HepG2 (cell line): ENCODE results near the gene LIG4. TPM values are rescaled to one million over a fixed set of nuclear protein-coding genes. Genes with fewer than 3 reads are reported as not detected.
A peak's percentile ranks its signal among the peaks of the same experiment; 100 is the strongest.

ENCODE experiments used
- ASH2L ChIP-seq: fragments of 300-600, 200-600 bp; sonication (generic); IDR thresholded peaks from 2 replicates; pipeline ENCODE4 v1.7.0; 2017; ENCODE audit warnings: low read depth, mild to moderate bottlenecking, moderate library complexity, mixed read lengths, low read length; ENCODE audit not compliant: insufficient read length
- CHCHD3 ChIP-seq: sonication (generic); formaldehyde crosslinking; IDR thresholded peaks from 2 replicates; pipeline ENCODE4 v1.8.0; 2022; ENCODE audit warnings: mild to moderate bottlenecking, missing genetic modification reagents, moderate library complexity
- FIP1L1 ChIP-seq: fragments of 200-400 bp; formaldehyde crosslinking; IDR thresholded peaks from 2 replicates; pipeline ENCODE4 v1.6.1; 2018; ENCODE audit warnings: low read depth, mild to moderate bottlenecking, low read length, moderate library complexity, borderline replicate concordance; ENCODE audit not compliant: insufficient read depth
- HNRNPLL ChIP-seq: fragments of 200-400 bp; formaldehyde crosslinking; IDR thresholded peaks from 2 replicates; pipeline ENCODE4 v1.6.1; 2017; ENCODE audit warnings: mild to moderate bottlenecking, low read depth, low read length; ENCODE audit not compliant: poor library complexity, severe bottlenecking
- HOMEZ ChIP-seq: IDR thresholded peaks from 2 replicates; pipeline ENCODE4 v1.6.1; 2016; ENCODE audit warnings: low read depth
- HOXA5 ChIP-seq: sonication (generic); formaldehyde crosslinking; IDR thresholded peaks from 2 replicates; pipeline ENCODE4 v1.4.0; 2020; ENCODE audit warnings: missing genetic modification reagents
- KMT2B ChIP-seq: IDR thresholded peaks from 2 replicates; pipeline ENCODE4 v1.6.1; 2016; ENCODE audit warnings: missing genetic modification reagents, missing compliant biosample characterization
- PREB ChIP-seq: sonication (generic); formaldehyde crosslinking; IDR thresholded peaks from 2 replicates; pipeline ENCODE4 v1.4.0; 2020; ENCODE audit warnings: missing genetic modification reagents
- SALL1 ChIP-seq: sonication (generic); formaldehyde crosslinking; IDR thresholded peaks from 2 replicates; pipeline ENCODE4 v1.8.0; 2022; ENCODE audit warnings: mild to moderate bottlenecking, missing genetic modification reagents
- SKI ChIP-seq: fragments of 450-650 bp; IDR thresholded peaks from one replicate; pipeline ENCODE4 v1.6.1; 2018; ENCODE audit warnings: mild to moderate bottlenecking; ENCODE audit not compliant: partially characterized antibody
- SOX13 ChIP-seq, 3 experiments: fragments of 450-650 bp in 1 of 3; sonication (generic) in 1 of 3; formaldehyde crosslinking in 1 of 3; IDR thresholded peaks in 2 of 3; conservative IDR thresholded peaks in 1 of 3; 2 replicates each; pipeline versions ENCODE4 v1.5.0 to v1.6.1; 2016 to 2020; ENCODE audit warnings: antibody characterized with exemption in 1 of 3, mild to moderate bottlenecking in 1 of 3, missing compliant biosample characterization in 1 of 3, missing genetic modification reagents in 1 of 3, moderate library complexity in 1 of 3
- TAF15 ChIP-seq: fragments of 200-400 bp; formaldehyde crosslinking; IDR thresholded peaks from one replicate; pipeline ENCODE4 v1.6.1; 2018; ENCODE audit warnings: mild to moderate bottlenecking, low read depth, low read length; ENCODE audit not compliant: poor library complexity, severe bottlenecking
- TFE3 ChIP-seq: IDR thresholded peaks from 2 replicates; pipeline ENCODE4 v1.6.1; 2016
- ZFP62 ChIP-seq: sonication (generic); formaldehyde crosslinking; IDR thresholded peaks from 2 replicates; pipeline ENCODE4 v1.4.0; 2020; ENCODE audit warnings: missing genetic modification reagents
- ZFP91 ChIP-seq: sonication (generic); formaldehyde crosslinking; IDR thresholded peaks from 2 replicates; pipeline ENCODE4 v1.9.0; 2022; ENCODE audit warnings: missing genetic modification reagents, mild to moderate bottlenecking, borderline replicate concordance
- ZNF225 ChIP-seq: sonication (generic); formaldehyde crosslinking; IDR thresholded peaks from 2 replicates; pipeline ENCODE4 v1.4.0; 2020; ENCODE audit warnings: mild to moderate bottlenecking, missing genetic modification reagents
- ZNF460 ChIP-seq: sonication (generic); formaldehyde crosslinking; IDR thresholded peaks from 2 replicates; pipeline ENCODE4 v1.5.1; 2020; ENCODE audit warnings: missing genetic modification reagents, mild to moderate bottlenecking, borderline replicate concordance
- ZNF607 ChIP-seq: sonication (generic); formaldehyde crosslinking; IDR thresholded peaks from 2 replicates; pipeline ENCODE4 v1.5.1; 2020; ENCODE audit warnings: missing genetic modification reagents, mild to moderate bottlenecking, borderline replicate concordance
- ZNF703 ChIP-seq: sonication (generic); formaldehyde crosslinking; IDR thresholded peaks from 2 replicates; pipeline ENCODE4 v1.5.1; 2020; ENCODE audit warnings: missing genetic modification reagents, mild to moderate bottlenecking, moderate library complexity, borderline replicate concordance
- ZNF788 ChIP-seq: sonication (generic); formaldehyde crosslinking; IDR thresholded peaks from 2 replicates; pipeline ENCODE4 v1.5.0; 2020; ENCODE audit warnings: mild to moderate bottlenecking, missing genetic modification reagents, borderline replicate concordance
- ZNF879 ChIP-seq: sonication (generic); formaldehyde crosslinking; IDR thresholded peaks from 2 replicates; pipeline ENCODE4 v1.8.1; 2023; ENCODE audit warnings: missing genetic modification reagents
- polyA plus RNA-seq, 8 experiments: library from polyadenylated mRNA; depleted of rRNA in 3 of 8; stranded (reverse) in 7 of 8; unstranded in 1 of 8; fragments of >200 nt; fragmentation: Illumina TruSeq in 4 of 8; extraction: Trizol in 4 of 8; gene quantifications; 2 replicates each; pipeline versions ENCODE4 v1.2.1 to v1.2.3, GENCODE V29; 2011 to 2016; ENCODE audit warnings: low read depth in 4 of 8, missing spikeins in 1 of 8, mixed read lengths in 1 of 8; ENCODE audit not compliant: insufficient read depth in 1 of 8
- total RNA-seq, 5 experiments: library from RNA; depleted of rRNA; stranded (reverse); fragments of >200 nt; fragmentation: Illumina TruSeq; extraction: Trizol; gene quantifications; 2 replicates each; pipeline ENCODE4 v1.2.3, GENCODE V29; 2016; ENCODE audit warnings: low read depth in 1 of 5

LIG4 gene
- total and polyA plus RNA-seq, 2 of the 13 experiments (the other 11 are each of a cell fraction or from before 2014, with no cell fraction given) = 4.0 to 4.5 TPM

- TF ChIP-seq ZNF879 (CRISPR knock-in tag) = peak; percentile 57; the same call in 1 of the 2 replicates
- peak; percentile 25; the same call in 1 of the 2 replicates for TF ChIP-seq ZNF225 (CRISPR knock-in tag)
- TF ChIP-seq ZNF703 (CRISPR knock-in tag) = peak; percentile 64
- TF ChIP-seq TAF15 = peak; percentile 43
- TF ChIP-seq PREB (CRISPR knock-in tag) = no peak
- TF ChIP-seq SOX13 (IDR thresholded peaks at IDR 0.05) = no peak
- peak in 1 of 2 experiments; percentile 54; a peak in 1 of 4 replicates for TF ChIP-seq SOX13 (CRISPR knock-in tag; conservative IDR thresholded peaks at IDR 0.05 in 1 of 2, IDR thresholded peaks at IDR 0.05 in 1 of 2)
- 0 out of 2 replicates have a peak, but pooled peaks have one; percentile 37 for TF ChIP-seq CHCHD3 (CRISPR knock-in tag)
- TF ChIP-seq HOXA5 (CRISPR knock-in tag) = peak; percentile 53; the same call in 1 of the 2 replicates
- peak; percentile 95 for TF ChIP-seq KMT2B (CRISPR knock-in tag)
- TF ChIP-seq SALL1 (CRISPR knock-in tag) = peak; percentile 69; the same call in 1 of the 2 replicates
- peak; percentile 88 for TF ChIP-seq ASH2L
- peak; percentile 91 for TF ChIP-seq ZFP91 (CRISPR knock-in tag)
- TF ChIP-seq HNRNPLL = peak; percentile 91
- TF ChIP-seq ZNF607 (CRISPR knock-in tag) = peak; percentile 41; the same call in 1 of the 2 replicates
- peak; percentile 49; the same call in 1 of the 2 replicates for TF ChIP-seq TFE3
- no peak for TF ChIP-seq FIP1L1
- TF ChIP-seq ZNF788 (CRISPR knock-in tag) = peak; percentile 80; the same call in 1 of the 2 replicates
- no peak for TF ChIP-seq ZNF460 (CRISPR knock-in tag)
- no peak for TF ChIP-seq ZFP62 (CRISPR knock-in tag)
- TF ChIP-seq SKI = peak; percentile 21
- TF ChIP-seq HOMEZ = peak; percentile 47; the same call in 1 of the 2 replicates
Observed at GRCh38 chr13:108218044-108218974, 3.0 kb upstream of the LIG4 start, which contains the start of gene ABHD13 (continued).
